Testis (tissue), 3 donors: ENCODE data around the gene MCAT. TPM values are rescaled to one million over a fixed set of nuclear protein-coding genes. Genes with fewer than 3 reads are reported as not detected.
A peak's percentile ranks its signal among the peaks of the same experiment; 100 is the strongest.

Source experiments
- DNase-seq: peaks from one replicate; pipeline ENCODE4 v3.0.0-alpha.2; 2019
- H3K27ac ChIP-seq, 2 donors: fragments of 200-600 bp; sonication (generic); one replicate each; pipeline ENCODE4 v1.5.1; 2019
- H3K27me3 ChIP-seq: fragments of 200-600 bp; sonication (generic); one replicate; pipeline ENCODE4 v1.5.1; 2019
- H3K36me3 ChIP-seq: fragments of 200-600 bp; sonication (generic); one replicate; pipeline ENCODE4 v1.5.1; 2017; ENCODE audit warnings: low read depth; ENCODE audit errors: missing control alignments
- H3K4me1 ChIP-seq: fragments of 200-600 bp; sonication (generic); one replicate; pipeline ENCODE4 v1.5.1; 2019
- H3K4me3 ChIP-seq, 2 donors: fragments of 200-600 bp; sonication (generic); one replicate each; pipeline ENCODE4 v1.5.1; 2017 to 2019
- H3K9me3 ChIP-seq: fragments of 200-600 bp; sonication (generic); one replicate; pipeline ENCODE4 v1.5.1; 2017
- POLR2A ChIP-seq: fragments of 450-650 bp; IDR thresholded peaks from one replicate; pipeline ENCODE4 v1.6.1; 2017; ENCODE audit warnings: antibody characterized with exemption, mild to moderate bottlenecking, moderate library complexity
- WGBS, 2 donors: methylation state at CpG; one replicate each; pipeline ENCODE4 v1.1.5; 2018; 5-methylcytosine and 5-hydroxymethylcytosine counted together
- intact Hi-C: fragments of 100-400 bp; cut with DNase I; formaldehyde crosslinking; loops from one replicate; pipeline ENCODE4 v1.15.1; 2023; ENCODE audit warnings: low total_unique reads
- polyA plus RNA-seq: library from polyadenylated mRNA; stranded (reverse); fragments of 350-450 nt; fragmentation: Illumina TruSeq; extraction: RNeasy Lipid Tissue Mini Kit (QIAGEN cat#74804); gene quantifications from one replicate; pipeline ENCODE4 v1.2.3, GENCODE V29; 2014; ENCODE audit warnings: low read depth, low replicate concordance; ENCODE audit not compliant: insufficient read depth
- total RNA-seq, 2 donors: library from RNA; depleted of rRNA; stranded (reverse); fragments of >200 nt; gene quantifications; one replicate each; pipeline ENCODE4 v1.2.3, GENCODE V29; 2016
- TF ChIP-seq, protein P1 (sequence below), 3 experiments: fragments of 450-650 bp in 2 of 3; fragments of 200-600 bp in 1 of 3; sonication (generic) in 1 of 3; IDR thresholded peaks; one replicate each; pipeline ENCODE4 v1.5.1; 2016 to 2019; ENCODE audit warnings: antibody characterized with exemption in 3 of 3, mild to moderate bottlenecking in 2 of 3, moderate library complexity in 1 of 3

Gene MCAT
- total and polyA plus RNA-seq, 3 donors from 2014 or later: 25.4 to 46.5 (median 43.1) TPM

DNA sequence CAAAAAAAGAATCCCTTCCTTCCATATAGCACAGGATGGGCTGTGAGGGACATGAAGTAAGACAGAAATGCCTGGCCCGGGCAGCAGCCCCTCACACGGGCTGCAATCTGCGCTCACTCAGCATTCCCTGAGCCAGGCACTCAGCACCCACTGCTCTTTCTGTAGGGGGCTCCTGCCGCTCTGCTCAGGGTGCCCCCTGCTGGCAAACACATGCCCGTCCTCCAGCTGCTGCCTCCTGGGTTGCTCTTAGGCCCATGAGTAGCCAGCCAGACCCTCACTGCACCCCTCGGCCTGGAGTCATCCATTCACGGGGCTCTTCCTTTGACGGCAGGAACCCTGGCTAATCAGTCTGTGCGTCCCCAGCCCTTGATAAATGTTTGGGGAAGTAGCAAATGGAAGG lies 6.9 kb downstream of the MCAT start:
- Histone ChIP-seq H3K27ac (no peak overlapping the region), H3K4me3 (no peak overlapping the region), H3K4me1 (peaks cover 11% of the 10 kb centered on the region), H3K9me3 (no peaks in the 10 kb centered on the region), H3K36me3 (no peaks in the 10 kb centered on the region), H3K27me3 (no peaks in the 10 kb centered on the region)
- TF ChIP-seq, protein P1, sequence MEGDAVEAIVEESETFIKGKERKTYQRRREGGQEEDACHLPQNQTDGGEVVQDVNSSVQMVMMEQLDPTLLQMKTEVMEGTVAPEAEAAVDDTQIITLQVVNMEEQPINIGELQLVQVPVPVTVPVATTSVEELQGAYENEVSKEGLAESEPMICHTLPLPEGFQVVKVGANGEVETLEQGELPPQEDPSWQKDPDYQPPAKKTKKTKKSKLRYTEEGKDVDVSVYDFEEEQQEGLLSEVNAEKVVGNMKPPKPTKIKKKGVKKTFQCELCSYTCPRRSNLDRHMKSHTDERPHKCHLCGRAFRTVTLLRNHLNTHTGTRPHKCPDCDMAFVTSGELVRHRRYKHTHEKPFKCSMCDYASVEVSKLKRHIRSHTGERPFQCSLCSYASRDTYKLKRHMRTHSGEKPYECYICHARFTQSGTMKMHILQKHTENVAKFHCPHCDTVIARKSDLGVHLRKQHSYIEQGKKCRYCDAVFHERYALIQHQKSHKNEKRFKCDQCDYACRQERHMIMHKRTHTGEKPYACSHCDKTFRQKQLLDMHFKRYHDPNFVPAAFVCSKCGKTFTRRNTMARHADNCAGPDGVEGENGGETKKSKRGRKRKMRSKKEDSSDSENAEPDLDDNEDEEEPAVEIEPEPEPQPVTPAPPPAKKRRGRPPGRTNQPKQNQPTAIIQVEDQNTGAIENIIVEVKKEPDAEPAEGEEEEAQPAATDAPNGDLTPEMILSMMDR (IDR thresholded peaks at IDR 0.05): peak in 2 of 3 experiments; percentile 25 to 49
- no peak for TF ChIP-seq POLR2A
- peak; percentile 39 for DNase-seq
- 54 to 62% methylated on average over 6 to 9 of the region's 9 CpGs for WGBS, 2 donors
- intact Hi-C loops: no loop called here

GRCh38 chr22:43135565-43135964 lies 7.6 kb downstream of the MCAT start:
- TF ChIP-seq POLR2A: no peak
- TF ChIP-seq, protein P1 (IDR thresholded peaks at IDR 0.05): no peak
- Histone ChIP-seq H3K4me1 (peaks cover 11% of the 10 kb centered on the region), H3K9me3 (no peaks in the 10 kb centered on the region), H3K36me3 (no peaks in the 10 kb centered on the region), H3K27me3 (no peaks in the 10 kb centered on the region), H3K27ac (no peak overlapping the region), H3K4me3 (no peak overlapping the region)
- DNase-seq: no peak
- 86 to 90% methylated on average over 5 of the region's 5 CpGs for WGBS, 2 donors
- intact Hi-C loops: no loop called here

- intact Hi-C loops: no loop called here
- Histone ChIP-seq H3K9me3 (no peaks in the 10 kb centered on the region), H3K4me3 (no peak overlapping the region), H3K27me3 (no peaks in the 10 kb centered on the region), H3K27ac (no peak overlapping the region), H3K36me3 (no peaks in the 10 kb centered on the region), H3K4me1 (peaks cover 11% of the 10 kb centered on the region)
- WGBS, 2 donors: 91% methylated on average over 4 of the region's 4 CpGs; no CpG with 5 or more reads in 1 of the 2 donors
- DNase-seq: no peak
- TF ChIP-seq POLR2A: no peak
- TF ChIP-seq, protein P1 (IDR thresholded peaks at IDR 0.05): no peak
Observed at GRCh38 chr22:43134553-43134952, 8.6 kb downstream of the MCAT start.

DNA sequence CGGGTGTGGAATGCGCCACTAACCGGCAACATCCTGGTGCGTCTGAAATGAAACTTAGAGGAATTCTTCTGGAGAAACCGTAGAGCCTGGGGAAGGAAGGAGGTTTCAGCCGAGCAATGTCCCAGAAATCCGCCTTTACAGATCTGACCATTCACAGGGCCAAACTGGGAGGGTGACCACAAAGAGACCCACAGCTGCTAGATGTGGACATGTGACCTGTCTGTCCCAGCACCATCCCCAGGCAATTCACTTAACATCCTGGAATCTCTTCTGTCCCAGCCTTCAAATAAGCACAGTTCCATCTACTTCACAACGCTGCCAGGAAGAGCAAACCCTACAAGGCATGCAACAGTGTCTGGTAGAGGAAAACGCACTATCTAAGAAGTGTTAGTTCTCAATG lies 9.8 kb downstream of the MCAT start:
- no peak for DNase-seq
- no peak for TF ChIP-seq POLR2A
- TF ChIP-seq, protein P1 (IDR thresholded peaks at IDR 0.05): no peak
- H3K27ac ChIP-seq: no peak overlapping the region
- peaks cover 11% of the 10 kb centered on the region for H3K4me1 ChIP-seq
- no peaks in the 10 kb centered on the region for H3K36me3 ChIP-seq
- intact Hi-C loops: no loop called here
- no peaks in the 10 kb centered on the region for H3K27me3 ChIP-seq
- WGBS, 2 donors: 85 to 88% methylated on average over 9 of the region's 9 CpGs
- H3K4me3 ChIP-seq: no peak overlapping the region
- no peaks in the 10 kb centered on the region for H3K9me3 ChIP-seq

DNA sequence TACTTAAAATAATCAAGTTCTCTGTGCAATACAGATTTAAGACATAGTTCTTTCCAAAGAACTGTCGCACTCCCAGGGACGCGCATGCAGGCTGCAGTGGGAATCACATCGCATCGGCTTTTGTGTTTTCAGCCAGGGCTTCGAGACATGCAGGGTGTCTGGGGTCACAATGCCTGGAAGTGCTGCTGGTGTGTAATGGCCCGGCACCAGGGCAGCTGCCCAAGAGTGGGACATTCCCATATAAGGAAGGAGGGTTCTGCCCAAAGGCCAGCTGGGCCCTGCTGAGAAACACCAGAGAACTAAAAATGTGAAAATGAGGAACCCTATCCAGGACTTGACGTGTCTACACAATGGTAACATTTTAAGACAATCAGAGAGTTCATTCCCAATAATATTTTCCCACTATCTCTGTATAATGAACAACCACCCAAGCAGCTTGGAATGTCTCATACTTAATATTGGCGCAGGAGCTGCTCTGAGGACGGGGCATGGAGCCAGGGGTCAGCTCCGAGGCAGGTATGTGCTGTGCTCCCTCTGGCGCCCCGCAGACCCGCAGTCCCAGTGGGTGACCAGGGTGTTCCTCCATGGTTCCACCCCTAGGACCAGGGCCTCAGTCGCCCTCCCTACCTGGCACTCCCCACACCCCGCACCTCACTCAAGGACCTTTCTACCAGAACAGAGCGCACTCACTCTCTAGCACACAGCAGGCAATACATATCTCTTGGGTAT lies 11.3 kb downstream of the MCAT start:
- no peaks in the 10 kb centered on the region for H3K27me3 ChIP-seq
- peak overlapping the region in 1 of 2 donors; percentile 50 for H3K27ac ChIP-seq
- intact Hi-C loops: no loop called here
- H3K36me3 ChIP-seq: no peaks in the 10 kb centered on the region
- no peaks in the 10 kb centered on the region for H3K9me3 ChIP-seq
- H3K4me3 ChIP-seq: no peak overlapping the region
- H3K4me1 ChIP-seq: peaks cover 11% of the 10 kb centered on the region
- DNase-seq: peak; percentile 34
- 62 to 68% methylated on average over 17 of the region's 17 CpGs for WGBS, 2 donors
- TF ChIP-seq, protein P1 (IDR thresholded peaks at IDR 0.05): no peak
- TF ChIP-seq POLR2A: no peak
